Small intestine (tissue), 7 donors: Measurements from ENCODE around the gene SPDYE16. TPM values are rescaled to one million over a fixed set of nuclear protein-coding genes. Genes with fewer than 3 reads are reported as not detected.
"Not testable (repeated sequence)": the region's sequence is repeated elsewhere in the genome, so short reads cannot be mapped to it uniquely, and the experiment has no call there.

ENCODE experiments used
- DNase-seq, 2 donors: peaks; one replicate each; pipeline versions ENCODE4 v3.0.0 to v3.0.0-alpha.2; 2013
- FAIRE-seq: peaks from 2 replicates; lab custom pipeline; 2012; peaks lifted over from hg19 to GRCh38; lab: Jason Lieb, UNC
- H3K27ac ChIP-seq, 3 donors: one replicate each; pipeline ENCODE4 v1.5.1; 2013; ENCODE audit warnings: low read length in 2 of 3, mild to moderate bottlenecking in 2 of 3, control low read depth in 1 of 3, inconsistent platforms in 1 of 3, low read depth in 1 of 3, moderate library complexity in 1 of 3
- H3K27me3 ChIP-seq, 3 donors: one replicate each; pipeline ENCODE4 v1.6.1; 2013; ENCODE audit warnings: low read length in 3 of 3, inconsistent platforms in 1 of 3; ENCODE audit not compliant: control insufficient read depth in 3 of 3, insufficient read depth in 3 of 3
- H3K36me3 ChIP-seq, 3 donors: one replicate each; pipeline ENCODE4 v1.6.1; 2013; ENCODE audit warnings: low read length in 3 of 3, inconsistent platforms in 1 of 3, low read depth in 1 of 3, mild to moderate bottlenecking in 1 of 3, moderate library complexity in 1 of 3; ENCODE audit not compliant: control insufficient read depth in 3 of 3, insufficient read depth in 2 of 3
- H3K4me1 ChIP-seq, 3 donors: one replicate each; pipeline ENCODE4 v1.6.1; 2013; ENCODE audit warnings: low read length in 2 of 3, inconsistent platforms in 1 of 3, low read depth in 1 of 3, mild to moderate bottlenecking in 1 of 3, moderate library complexity in 1 of 3; ENCODE audit not compliant: control insufficient read depth in 3 of 3, insufficient read depth in 2 of 3
- H3K4me3 ChIP-seq, 3 donors: one replicate each; pipeline ENCODE4 v1.5.1; 2013; ENCODE audit warnings: low read length in 3 of 3, control low read depth in 1 of 3, inconsistent platforms in 1 of 3, low read depth in 1 of 3, mild to moderate bottlenecking in 1 of 3, moderate library complexity in 1 of 3
- H3K9me3 ChIP-seq, 2 donors: one replicate each; pipeline ENCODE4 v1.6.1; 2013; ENCODE audit warnings: low read depth in 1 of 2, low read length in 1 of 2; ENCODE audit not compliant: control insufficient read depth in 2 of 2, insufficient read depth in 1 of 2
- WGBS, 3 donors: extraction: QIAGEN DNeasy Blood & Tissue Kit; methylation state at CpG; one replicate each; pipeline ENCODE4 v1.1.7; 2013; 5-methylcytosine and 5-hydroxymethylcytosine counted together
- polyA plus RNA-seq, 4 donors: library from polyadenylated mRNA; stranded (reverse) in 3 of 4; unstranded in 1 of 4; fragments of 200-250 nt in 3 of 4; fragments of 120-200 nt in 1 of 4; gene quantifications; one replicate each; pipeline versions ENCODE4 v1.2.1 to v1.2.3, GENCODE V29; 2013
- donor health status: healthy with polysubstance abuse.
- donor health status: control.
- donor health status: control.
- donor health status: Bipolar disorder and iron deficiency.
- donor health status: healthy.

SPDYE16 gene
- polyA plus RNA-seq, 4 donors, result 0.10 to 0.97 TPM; not detected in 2

- 92 to 96% (median 95%) methylated on average over 10 to 12 of the region's 12 CpGs for WGBS, 3 donors
- not testable (repeated sequence) for DNase-seq, FAIRE-seq
These were observed 39.9 kb downstream of the SPDYE16 start for GRCh38 chr7:76503244-76503643.

DNA sequence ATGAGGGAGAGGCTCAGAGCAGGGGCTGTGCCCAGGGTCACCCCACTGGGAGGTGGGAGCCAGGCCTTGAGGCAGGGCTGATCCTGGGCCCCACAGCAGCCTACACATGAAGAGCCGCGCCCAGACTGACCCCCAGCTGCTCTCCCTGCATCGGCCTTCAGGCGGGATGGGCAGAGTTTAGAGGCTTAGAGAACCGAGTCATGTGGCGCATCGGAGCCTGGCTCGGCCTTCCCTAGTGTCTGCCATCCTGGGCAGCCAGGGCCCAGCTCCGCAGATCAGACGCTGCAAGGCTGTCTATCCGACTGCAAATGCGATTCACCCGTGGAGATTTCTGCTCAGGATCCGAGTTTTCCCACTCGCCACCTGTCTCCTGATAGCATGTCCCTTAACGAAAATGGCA lies 40.3 kb downstream of the SPDYE16 start:
- H3K27me3 ChIP-seq, DNase-seq, FAIRE-seq: not testable (repeated sequence)

More at GRCh38 chr7:76503244-76503643, 39.9 kb downstream of the SPDYE16 start:
- H3K9me3 ChIP-seq, H3K27ac ChIP-seq, H3K27me3 ChIP-seq, H3K4me3 ChIP-seq, H3K4me1 ChIP-seq: not testable (repeated sequence)
- peaks cover 3 to 51% (median 9%) of the 10 kb centered on the region in 3 donors for H3K36me3 ChIP-seq

DNA sequence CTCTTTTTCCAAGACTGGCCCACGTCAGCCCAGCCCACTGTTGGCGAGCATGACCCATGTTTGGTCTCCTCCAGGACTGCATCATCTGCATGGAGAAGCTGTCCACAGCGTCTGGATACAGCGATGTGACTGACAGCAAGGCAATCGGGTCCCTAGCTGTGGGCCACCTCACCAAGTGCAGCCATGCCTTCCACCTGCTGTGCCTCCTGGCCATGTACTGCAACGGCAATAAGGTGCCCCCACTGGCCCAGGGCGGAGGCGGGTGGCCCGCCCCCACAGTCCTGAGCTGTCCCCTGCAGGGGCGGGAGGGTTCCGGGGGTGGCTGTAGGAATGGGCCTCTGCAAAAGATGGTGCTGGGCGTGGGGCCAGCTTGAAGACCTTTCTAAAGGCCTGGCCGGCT lies 40.9 kb downstream of the SPDYE16 start:
- H3K27ac ChIP-seq, H3K27me3 ChIP-seq, DNase-seq, H3K9me3 ChIP-seq, H3K4me1 ChIP-seq, H3K4me3 ChIP-seq, FAIRE-seq: not testable (repeated sequence)
- peaks cover 3 to 49% (median 9%) of the 10 kb centered on the region in 3 donors for H3K36me3 ChIP-seq
- WGBS, 3 donors, result 78 to 84% (median 84%) methylated on average over 11 to 13 of the region's 13 CpGs

More for the DNA sequence above, 40.3 kb downstream of the SPDYE16 start:
- not testable (repeated sequence) for H3K4me3 ChIP-seq, H3K9me3 ChIP-seq, H3K27ac ChIP-seq, H3K4me1 ChIP-seq
- 84 to 93% (median 92%) methylated on average over 9 to 16 of the region's 16 CpGs for WGBS, 3 donors
- peaks cover 3 to 51% (median 9%) of the 10 kb centered on the region in 3 donors for H3K36me3 ChIP-seq

- H3K4me1 ChIP-seq, result not testable (repeated sequence)
These were observed 43.2 kb downstream of the SPDYE16 start for GRCh38 chr7:76499924-76500241.

DNA sequence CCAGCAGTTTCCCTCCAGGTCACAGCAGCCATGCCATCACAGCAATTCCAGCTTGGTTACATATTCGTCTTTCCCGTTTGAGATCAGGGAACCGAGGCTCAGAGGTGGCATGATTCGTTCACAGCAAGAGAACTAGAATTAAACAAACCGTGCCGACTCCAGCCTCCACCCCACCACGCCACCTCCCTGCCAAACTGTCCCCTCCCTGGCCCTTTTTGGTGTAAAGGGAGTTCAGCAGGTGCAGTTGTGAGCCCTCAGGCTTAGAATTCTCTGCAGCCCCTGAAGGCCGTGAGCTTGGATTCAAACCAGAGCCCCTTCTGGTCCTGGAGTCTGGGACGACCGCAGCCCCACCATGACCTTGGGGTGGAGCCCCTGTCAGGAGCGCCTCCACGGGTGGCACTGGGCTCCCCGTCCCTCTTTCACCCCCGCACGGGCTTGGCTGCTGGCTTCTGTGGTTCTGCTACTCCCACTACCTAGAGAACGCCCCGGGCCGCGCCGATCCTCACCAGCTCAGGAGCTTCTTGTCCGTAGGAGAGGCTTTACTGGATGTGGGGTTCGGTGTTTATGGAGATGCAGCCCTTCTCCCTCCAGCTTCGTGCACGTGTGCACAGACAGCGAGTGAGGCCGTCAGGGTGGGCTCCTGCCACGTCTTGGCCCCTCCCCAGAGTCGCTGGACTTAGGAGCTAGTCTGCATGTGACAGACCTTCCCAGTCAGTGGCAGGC lies 43.7 kb downstream of the SPDYE16 start:
- not testable (repeated sequence) for FAIRE-seq, H3K9me3 ChIP-seq, H3K27ac ChIP-seq, DNase-seq, H3K4me3 ChIP-seq, H3K27me3 ChIP-seq, H3K4me1 ChIP-seq
- WGBS, 3 donors, result 82 to 95% (median 86%) methylated on average over 8 to 15 of the region's 28 CpGs
- H3K36me3 ChIP-seq, result peaks cover 0 to 22% (median 0%) of the 10 kb centered on the region in 3 donors

More at GRCh38 chr7:76499924-76500241, 43.2 kb downstream of the SPDYE16 start:
- FAIRE-seq, DNase-seq, H3K27me3 ChIP-seq, H3K27ac ChIP-seq, H3K4me3 ChIP-seq, H3K9me3 ChIP-seq: not testable (repeated sequence)
- peaks cover 0 to 27% (median 0%) of the 10 kb centered on the region in 3 donors for H3K36me3 ChIP-seq
- WGBS, 3 donors, result 40 to 60% methylated on average over 1 to 8 of the region's 19 CpGs; no CpG with 5 or more reads in 1 of the 3 donors

GRCh38 chr7:76498583-76499200 lies 44.4 kb downstream of the SPDYE16 start:
- not testable (repeated sequence) for H3K4me3 ChIP-seq, H3K9me3 ChIP-seq, H3K4me1 ChIP-seq, DNase-seq, H3K27me3 ChIP-seq, H3K27ac ChIP-seq, FAIRE-seq
- H3K36me3 ChIP-seq, result peaks cover 0 to 22% (median 0%) of the 10 kb centered on the region in 3 donors
- whole genome bisulfite sequencing, 3 donors, result 87 to 93% (median 92%) methylated on average over 5 to 7 of the region's 10 CpGs

DNA sequence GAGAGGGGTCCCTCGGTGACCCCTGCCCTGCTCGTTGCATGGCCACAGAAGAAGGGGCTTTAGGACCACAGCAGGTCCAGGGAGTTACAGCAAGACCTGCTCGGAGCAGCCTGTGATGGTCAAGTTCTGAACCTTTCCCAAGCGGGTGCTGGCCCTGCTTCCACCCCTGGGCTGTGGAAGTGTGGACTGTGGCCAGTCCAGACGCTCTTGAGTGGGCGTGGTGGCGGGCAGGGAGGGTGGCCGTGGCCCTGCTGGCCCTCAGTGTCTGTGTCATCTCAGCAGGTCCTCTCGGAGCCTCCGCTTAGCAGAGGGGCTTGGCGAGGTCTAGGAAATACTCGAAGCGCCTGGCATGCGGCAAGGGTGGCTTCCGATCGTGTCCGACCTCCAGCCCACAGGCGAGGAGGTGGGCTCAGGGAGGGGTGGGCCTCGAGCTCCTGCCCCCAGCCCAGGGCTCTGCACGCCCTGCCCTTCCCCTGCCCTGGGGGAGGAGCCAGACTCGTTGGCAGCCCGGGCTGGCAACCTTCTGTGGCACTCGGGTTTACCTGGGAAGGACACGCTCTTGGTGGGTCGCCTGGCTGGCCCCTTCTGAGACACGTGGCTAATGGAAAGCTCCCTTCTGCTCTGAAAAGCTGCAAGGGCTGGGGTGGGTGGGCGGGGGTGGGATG lies 45.0 kb downstream of the SPDYE16 start:
- 79 to 88% (median 80%) methylated on average over 6 to 14 of the region's 27 CpGs for WGBS, 3 donors
- not testable (repeated sequence) for H3K4me3 ChIP-seq, H3K9me3 ChIP-seq, H3K4me1 ChIP-seq, H3K27me3 ChIP-seq, H3K27ac ChIP-seq, DNase-seq, FAIRE-seq
- H3K36me3 ChIP-seq, result peaks cover 0 to 18% (median 0%) of the 10 kb centered on the region in 3 donors

DNA sequence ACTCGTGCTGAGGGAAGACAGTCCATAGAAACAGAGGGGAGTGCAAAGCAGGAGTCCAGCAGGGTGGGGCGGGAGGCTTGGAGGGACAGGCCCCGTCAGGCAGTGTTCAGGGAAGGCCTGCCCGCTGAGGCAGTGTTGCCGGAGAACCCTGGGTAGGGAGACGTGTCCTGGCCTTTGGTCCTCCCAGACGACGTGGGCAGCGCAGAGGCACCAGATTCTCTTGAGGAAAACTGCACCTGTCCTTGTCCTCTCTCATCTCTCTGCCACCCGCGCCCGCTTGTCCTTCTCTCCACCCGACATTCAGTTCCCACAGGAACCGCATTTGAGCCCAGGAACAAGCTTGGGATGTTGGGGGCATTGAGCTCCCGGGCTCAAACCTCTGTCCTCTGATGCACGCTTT lies 47.4 kb downstream of the SPDYE16 start:
- not testable (repeated sequence) for FAIRE-seq
- WGBS, 3 donors, result 89 to 94% (median 92%) methylated on average over 10 to 16 of the region's 16 CpGs

More for the DNA sequence above, 47.4 kb downstream of the SPDYE16 start:
- H3K36me3 ChIP-seq, H3K27me3 ChIP-seq, DNase-seq, H3K4me3 ChIP-seq, H3K27ac ChIP-seq, H3K4me1 ChIP-seq, H3K9me3 ChIP-seq: not testable (repeated sequence)
